Brain pericyte (primary cell): ENCODE data around the gene TROAP.
"Not testable (repeated sequence)": the region's sequence is repeated elsewhere in the genome, so short reads cannot be mapped to it uniquely, and the experiment has no call there.

Source experiments
- DNase-seq: peaks from one replicate; pipeline ENCODE4 v3.0.0-alpha.2; 2012; ENCODE audit warnings: low read depth, low spot score

Gene TROAP

GRCh38 chr12:49294086-49294803 is 28.8 kb upstream of the TROAP start:
- DNase-seq, result no peak

- DNase-seq, result no peak
Observed at GRCh38 chr12:49294804-49295081, 28.3 kb upstream of the TROAP start.

GRCh38 chr12:49295082-49295936 is 27.7 kb upstream of the TROAP start, which contains the start of gene PRPH:
PRPH (plus strand) TSS chr12:49295147; CDS start chr12:49295201, 54 bp downstream.
- no peak for DNase-seq

- DNase-seq, result no peak
Observed at GRCh38 chr12:49296034-49296835, 26.8 kb upstream of the TROAP start.

- DNase-seq, result no peak
Observed at GRCh38 chr12:49296836-49297694, 26.0 kb upstream of the TROAP start.

GRCh38 chr12:49297695-49298060 is 25.4 kb upstream of the TROAP start:
- DNase-seq, result no peak

- no peak for DNase-seq
Observed at GRCh38 chr12:49298160-49298559, 24.9 kb upstream of the TROAP start.

- no peak for DNase-seq
Observed at GRCh38 chr12:49301760-49302159, 21.3 kb upstream of the TROAP start.

GRCh38 chr12:49304161-49304560 is 18.9 kb upstream of the TROAP start:
- no peak for DNase-seq

- DNase-seq, result no peak
Observed at GRCh38 chr12:49305762-49306510, 17.1 kb upstream of the TROAP start.

- DNase-seq, result no peak
Observed at GRCh38 chr12:49309386-49309785, 13.7 kb upstream of the TROAP start.

GRCh38 chr12:49310451-49311000 is 12.5 kb upstream of the TROAP start:
- not testable (repeated sequence) for DNase-seq

GRCh38 chr12:49314811-49315210 is 8.2 kb upstream of the TROAP start:
- DNase-seq, result no peak

- DNase-seq, result not testable (repeated sequence)
Observed at GRCh38 chr12:49317118-49317517, 5.9 kb upstream of the TROAP start.

GRCh38 chr12:49320411-49321103 is 2.5 kb upstream of the TROAP start:
- not testable (repeated sequence) for DNase-seq

- DNase-seq, result no peak
Observed at GRCh38 chr12:49322367-49322707, 718 bp upstream of the TROAP start.

GRCh38 chr12:49323524-49324097 is 556 bp downstream of the TROAP start:
- no peak for DNase-seq

- DNase-seq, result no peak
Observed at GRCh38 chr12:49325606-49326005, 2.6 kb downstream of the TROAP start.

GRCh38 chr12:49327368-49327767 is 4.3 kb downstream of the TROAP start:
- DNase-seq, result no peak
